ENCODE measurements around the gene CD164. TPM values are rescaled to one million over a fixed set of nuclear protein-coding genes. Genes with fewer than 3 reads are reported as not detected.
"Not testable (repeated sequence)": the region's sequence is repeated elsewhere in the genome, so short reads cannot be mapped to it uniquely, and the experiment has no call there.

The CD164 gene
- total and polyA plus RNA-seq, 8 donors = 266 to 314 (median 283) TPM

GRCh38 chr6:109342506-109342905, 39.8 kb downstream of the CD164 start:
- ATAC-seq (no peak), DNase-seq (no peak)
- intact Hi-C loops (cut with DNase I) = no loop called here
- Histone ChIP-seq H3K9me3 (no peaks in the 10 kb centered on the region), H3K4me1 (peaks cover 0 to 1% of the 10 kb centered on the region in 2 donors), H3K27ac (no peak overlapping the region), H3K4me3 (no peak overlapping the region), H3K36me3 (no peaks in the 10 kb centered on the region), H3K27me3 (no peaks in the 10 kb centered on the region)
- TF ChIP-seq CTCF (IDR thresholded peaks at IDR 0.05) = no peak

- no peak for TF ChIP-seq CTCF (IDR thresholded peaks at IDR 0.05)
- H3K36me3 ChIP-seq = no peaks in the 10 kb centered on the region
- H3K4me1 ChIP-seq = peaks cover 0 to 5% of the 10 kb centered on the region in 2 donors
- no peak overlapping the region for H3K4me3 ChIP-seq
- no peaks in the 10 kb centered on the region for H3K9me3 ChIP-seq
- DNase-seq = no peak
- H3K27ac ChIP-seq = no peak overlapping the region
- ATAC-seq = no peak
- H3K27me3 ChIP-seq = no peaks in the 10 kb centered on the region
- intact Hi-C loops (cut with DNase I) = no loop called here
These were observed 41.5 kb downstream of the CD164 start for GRCh38 chr6:109340811-109341210.

GRCh38 chr6:109339906-109340678, 42.2 kb downstream of the CD164 start:
- no peaks in the 10 kb centered on the region for H3K9me3 ChIP-seq
- no peak overlapping the region for H3K27ac ChIP-seq
- intact Hi-C loops (cut with DNase I) = no loop called here
- H3K27me3 ChIP-seq = no peaks in the 10 kb centered on the region
- DNase-seq = no peak
- H3K36me3 ChIP-seq = no peaks in the 10 kb centered on the region
- H3K4me3 ChIP-seq = no peak overlapping the region
- peaks cover 0 to 5% of the 10 kb centered on the region in 2 donors for H3K4me1 ChIP-seq
- ATAC-seq = no peak
- TF ChIP-seq CTCF (IDR thresholded peaks at IDR 0.05) = no peak

- H3K9me3 ChIP-seq = no peaks in the 10 kb centered on the region
- DNase-seq (peak in 1 of 4 donors; percentile 51), ATAC-seq (peak; percentile 88)
- no peak for TF ChIP-seq CTCF (IDR thresholded peaks at IDR 0.05)
- H3K27me3 ChIP-seq = no peaks in the 10 kb centered on the region
- intact Hi-C loops (cut with DNase I) = no loop called here
- H3K4me1 ChIP-seq = peaks cover 0 to 5% of the 10 kb centered on the region in 2 donors
- no peak overlapping the region for H3K27ac ChIP-seq
- no peak overlapping the region for H3K4me3 ChIP-seq
- no peaks in the 10 kb centered on the region for H3K36me3 ChIP-seq
These were observed 45.9 kb downstream of the CD164 start for GRCh38 chr6:109336221-109336961.

- intact Hi-C loops (cut with DNase I); H3K36me3 ChIP-seq; DNase-seq; H3K4me3 ChIP-seq; H3K27me3 ChIP-seq; H3K9me3 ChIP-seq; H3K4me1 ChIP-seq; H3K27ac ChIP-seq; ATAC-seq: not testable (repeated sequence)
These were observed 48.4 kb downstream of the CD164 start for GRCh38 chr6:109333870-109334269.
